ENCODE data around the gene ZFR.
"Not testable (repeated sequence)": the region's sequence is repeated elsewhere in the genome, so short reads cannot be mapped to it uniquely, and the experiment has no call there.

The ZFR gene

DNA sequence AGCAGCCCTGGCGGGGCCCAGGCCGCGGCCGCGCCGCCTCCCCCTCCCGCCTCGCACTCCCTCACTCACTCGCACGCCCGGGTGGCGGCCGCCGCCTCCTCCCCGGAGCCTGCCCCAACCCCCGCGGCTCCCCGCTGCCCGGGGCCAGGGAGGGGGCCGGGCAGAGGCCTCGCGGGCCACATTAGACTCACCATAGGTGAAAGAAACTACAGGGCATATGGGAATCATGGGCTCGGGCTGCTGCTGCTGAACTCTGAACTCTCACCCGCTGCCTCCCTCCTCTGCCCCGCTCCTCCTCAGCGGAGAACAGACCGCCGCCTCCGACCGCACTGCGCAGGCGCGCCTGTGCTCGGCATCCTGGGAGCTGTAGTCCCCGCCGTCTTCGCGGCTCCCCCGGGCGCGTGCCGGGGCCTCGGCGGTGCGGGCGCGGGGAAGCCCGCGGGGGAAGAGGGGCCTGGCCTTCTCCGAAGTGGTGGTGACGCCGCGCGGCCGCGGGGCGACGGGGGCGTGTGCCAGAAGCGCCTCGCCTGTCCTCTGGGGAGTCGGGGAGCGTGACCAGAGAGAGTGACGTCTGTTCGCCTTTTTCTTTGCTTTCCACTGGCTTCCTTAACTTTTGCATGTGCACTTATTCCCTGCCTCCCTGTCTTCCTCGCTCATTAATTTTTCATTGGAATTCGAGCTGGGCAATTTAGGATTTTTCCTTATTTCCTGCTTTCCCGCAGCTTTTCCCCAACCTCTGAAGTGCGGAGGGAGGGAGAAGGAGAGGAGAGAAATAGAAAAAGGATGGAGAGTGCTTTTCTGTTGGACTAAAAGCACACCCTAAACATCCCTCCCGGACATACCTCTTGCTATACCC lies at the start of gene ZFR:
Gene ZFR, minus strand, starts transcription at position 310 of the 856 bp plus-strand sequence. Its CDS starts 82 bp downstream, at position 228.
- DNase-seq = peak; percentile 93

DNA sequence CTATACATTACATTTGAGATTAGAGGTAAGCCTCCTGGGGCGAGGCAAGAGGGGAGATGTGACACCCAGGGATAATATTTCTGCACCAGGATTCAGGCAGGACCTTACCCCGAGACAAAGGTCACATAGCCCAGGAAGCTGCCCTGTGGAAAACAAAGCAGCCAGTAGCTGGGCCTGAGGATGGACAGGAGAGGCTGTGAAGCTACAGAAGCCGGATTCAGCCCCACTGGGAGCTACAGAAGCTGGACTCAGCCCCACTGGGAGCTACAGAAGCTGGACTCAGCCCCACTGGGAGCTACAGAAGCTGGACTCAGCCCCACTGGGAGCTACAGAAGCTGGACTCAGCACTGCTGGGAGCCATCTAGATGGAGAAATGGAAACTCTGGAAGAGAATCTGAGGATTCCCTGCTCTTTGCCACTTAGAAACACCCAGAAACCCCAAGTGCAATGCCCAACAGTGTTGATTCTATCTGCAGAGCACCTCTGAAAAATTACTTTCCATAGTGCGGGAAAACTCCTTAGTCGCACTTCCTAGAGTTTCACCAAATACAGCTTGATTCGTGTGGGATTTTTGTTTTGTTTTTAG lies 46.5 kb upstream of the ZFR start:
- DNase-seq = no peak

DNA sequence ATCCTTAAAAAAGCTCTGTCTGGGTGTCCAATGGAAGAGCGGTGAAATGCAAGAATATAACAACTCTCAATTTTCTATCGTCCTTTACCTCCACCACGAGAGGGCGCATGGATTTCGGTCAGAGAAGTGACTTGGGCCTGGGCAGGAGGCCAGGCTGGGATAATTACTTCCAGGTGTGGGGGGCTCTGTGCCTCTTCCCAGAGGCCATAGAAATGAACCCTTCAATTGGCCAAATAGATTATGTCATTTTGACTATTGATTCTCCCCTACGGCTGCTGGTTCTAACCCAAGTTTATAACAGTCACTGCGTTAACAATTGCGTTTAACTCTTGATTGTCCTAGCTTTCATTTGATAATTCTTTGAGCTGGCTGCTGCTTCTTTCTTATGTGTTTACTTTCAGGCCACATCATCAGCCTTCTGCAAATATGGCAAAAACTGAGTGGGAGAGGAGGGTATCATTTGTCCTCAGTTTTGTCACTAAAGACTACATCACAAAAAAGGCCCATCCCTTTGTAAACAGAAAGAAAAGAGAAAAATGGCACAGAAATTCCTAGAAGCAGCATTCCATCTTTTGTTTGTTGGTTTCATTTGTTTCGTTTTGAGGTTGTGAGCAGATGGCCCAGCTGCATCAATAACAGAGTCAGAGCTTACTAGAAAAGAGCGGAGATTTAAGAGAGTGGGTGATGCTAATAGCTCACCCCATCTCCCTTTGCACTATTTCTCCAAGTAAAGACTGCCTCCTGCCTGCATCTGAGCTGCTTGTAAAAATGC lies 45.4 kb upstream of the ZFR start:
- peak; percentile 80 for DNase-seq

DNA sequence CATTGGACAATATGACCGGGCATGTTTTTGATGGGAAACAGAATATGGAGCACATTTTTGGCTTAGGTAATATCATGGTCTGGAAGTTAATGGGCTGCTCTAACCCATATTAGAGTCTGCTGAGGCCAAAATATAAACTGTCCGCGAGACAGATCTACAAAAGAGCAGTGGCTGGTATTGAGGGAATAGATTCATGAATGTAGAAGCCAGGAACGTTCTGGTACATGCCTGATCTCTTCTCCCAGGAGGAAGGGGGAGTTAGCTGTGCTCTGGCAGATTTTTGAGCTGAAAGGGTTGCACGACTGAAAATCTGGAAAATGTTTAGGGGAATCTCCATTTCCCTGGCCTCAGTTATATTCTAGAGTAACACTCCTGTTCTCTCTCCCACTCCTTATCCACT lies 42.9 kb upstream of the ZFR start:
- DNase-seq = no peak

GRCh38 chr5:32487008-32487407 lies 42.5 kb upstream of the ZFR start:
- no peak for DNase-seq

DNA sequence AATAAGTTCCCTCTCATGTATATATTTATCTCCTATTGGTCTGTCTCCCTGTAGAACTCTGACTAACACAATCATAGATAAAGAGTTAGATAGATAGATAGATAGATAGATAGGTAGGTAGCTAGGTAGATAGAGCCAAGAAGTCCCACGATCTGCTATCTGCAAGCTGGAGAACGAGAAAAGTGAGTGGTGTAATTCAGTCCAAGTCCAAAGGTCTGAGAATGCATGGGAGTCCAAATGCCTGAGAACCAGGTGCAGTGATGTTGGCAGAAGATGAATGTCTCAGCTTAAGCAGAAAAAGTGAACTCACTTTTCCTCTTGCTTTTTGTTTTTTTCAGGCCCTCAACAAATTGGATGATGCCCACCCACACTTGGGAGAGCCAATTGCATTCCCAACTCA lies 37.7 kb upstream of the ZFR start:
- DNase-seq = no peak

DNA sequence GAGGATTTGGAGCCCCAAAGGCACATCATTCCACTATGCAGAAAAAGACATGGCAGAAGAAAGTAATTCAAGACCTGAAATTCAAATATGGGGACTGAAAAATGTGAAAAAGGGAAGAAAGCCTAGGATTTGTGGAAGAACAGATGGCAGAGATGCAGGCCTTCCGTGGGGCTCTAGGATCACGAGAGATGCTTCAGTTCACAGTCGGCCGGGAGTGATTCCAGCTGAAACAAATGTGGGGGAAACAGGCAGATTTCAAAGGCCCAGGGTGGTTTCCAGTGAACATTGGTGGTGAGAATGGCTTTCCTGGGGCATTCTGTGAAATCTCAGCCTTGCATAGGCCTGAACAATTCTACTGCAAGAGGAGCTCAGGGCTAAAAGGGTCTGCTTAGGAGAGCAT lies 34.6 kb upstream of the ZFR start:
- DNase-seq = no peak

DNA sequence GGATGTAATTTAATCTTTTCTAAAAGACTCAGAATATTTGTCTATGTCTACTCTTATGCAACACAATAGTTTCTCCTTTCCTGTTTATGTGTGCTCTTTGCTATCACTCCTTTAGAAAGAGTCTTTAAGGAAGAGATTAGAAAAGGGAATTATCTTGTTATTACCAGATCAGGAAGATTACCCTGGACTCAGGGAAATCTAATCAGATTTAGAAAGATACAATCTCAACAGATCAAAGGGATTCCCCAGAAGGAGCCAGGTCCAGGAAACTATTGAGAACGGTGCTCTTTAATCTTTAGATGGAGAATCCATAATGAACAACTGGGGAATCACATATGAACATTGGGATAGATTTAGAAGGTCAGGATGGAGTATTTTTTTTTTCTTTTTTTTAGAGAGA lies 32.4 kb upstream of the ZFR start:
- no peak for DNase-seq

DNA sequence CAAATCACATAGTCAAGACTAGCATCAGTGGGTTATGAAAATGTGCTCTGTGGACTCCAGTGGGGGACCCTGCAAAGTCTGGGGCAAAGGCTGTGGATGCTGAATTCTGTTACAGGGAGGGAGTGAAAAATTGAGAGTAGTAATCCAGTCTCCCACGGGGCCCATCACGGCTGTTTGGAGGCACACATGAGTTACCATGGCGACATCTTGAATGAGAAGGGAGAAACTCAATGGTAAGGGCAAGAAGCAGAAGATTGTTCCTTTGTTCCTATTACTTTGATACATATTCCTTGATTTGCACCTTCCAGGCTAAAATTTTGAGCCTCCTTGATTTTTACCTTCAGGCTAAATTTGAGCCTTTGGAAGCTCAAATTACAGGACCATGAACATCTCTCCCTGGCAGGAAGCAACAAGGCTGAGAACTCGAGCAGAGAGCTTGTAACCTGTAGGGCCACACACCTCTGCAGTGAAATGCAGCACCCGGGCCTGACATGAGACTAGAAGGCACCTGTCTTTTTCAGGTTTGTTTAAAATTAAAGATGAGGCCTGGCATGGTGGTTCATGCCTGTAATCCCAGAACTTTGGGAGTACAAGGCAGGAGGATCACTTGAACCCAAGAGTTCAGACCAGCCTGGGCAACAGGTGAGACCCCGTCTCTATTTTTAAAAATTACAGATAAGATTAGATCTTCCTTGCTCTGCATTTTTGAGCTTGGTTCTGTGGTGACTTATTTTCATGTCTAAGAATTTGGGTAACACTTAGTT lies 31.0 kb upstream of the ZFR start:
- no peak for DNase-seq

- no peak for DNase-seq
Observed at GRCh38 chr5:32474209-32474854, 29.8 kb upstream of the ZFR start.

DNA sequence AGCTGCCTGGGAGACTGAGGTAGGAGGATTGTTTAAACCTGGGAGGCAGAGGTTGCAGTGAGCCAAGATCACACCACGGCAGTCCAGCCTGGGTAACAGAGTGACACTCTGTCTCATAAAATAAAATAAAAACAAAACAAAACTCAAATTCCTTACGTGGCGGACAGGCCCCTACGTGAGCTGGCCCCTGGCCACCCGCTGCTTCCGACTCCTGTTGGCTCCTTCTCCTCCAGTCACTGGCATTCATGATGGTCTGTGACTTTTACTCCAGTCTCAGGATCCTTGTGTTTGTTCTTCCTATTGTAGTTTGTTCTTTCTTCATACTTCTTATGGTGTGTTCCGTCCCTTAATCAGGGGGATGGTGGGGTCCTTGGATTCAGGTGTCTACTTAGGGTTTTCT lies 28.5 kb upstream of the ZFR start:
- DNase-seq = no peak

GRCh38 chr5:32471784-32472183 lies 27.2 kb upstream of the ZFR start:
- no peak for DNase-seq

DNA sequence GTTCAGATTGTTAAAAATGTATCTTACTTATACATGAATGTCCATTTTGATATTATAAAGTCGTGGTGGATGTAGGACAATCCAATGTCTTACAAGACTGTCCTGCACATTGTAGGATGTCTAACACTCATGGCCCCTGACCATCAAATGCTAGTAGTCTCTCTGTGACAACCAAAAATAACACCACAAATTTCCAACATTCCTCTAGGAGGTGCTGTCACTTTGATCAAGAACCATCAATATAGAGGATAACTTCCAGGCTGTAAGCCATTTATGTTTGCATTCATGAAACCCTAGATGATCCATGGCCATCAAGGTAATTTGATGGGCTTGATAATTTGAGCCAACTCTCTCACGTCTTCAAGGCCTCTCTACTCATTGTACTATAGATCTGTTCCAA lies 20.5 kb upstream of the ZFR start:
- no peak for DNase-seq

- peak; percentile 74 for DNase-seq
Observed at GRCh38 chr5:32462618-32463017, 18.1 kb upstream of the ZFR start.

- DNase-seq = no peak
Observed at GRCh38 chr5:32461441-32462120, 17.0 kb upstream of the ZFR start.

DNA sequence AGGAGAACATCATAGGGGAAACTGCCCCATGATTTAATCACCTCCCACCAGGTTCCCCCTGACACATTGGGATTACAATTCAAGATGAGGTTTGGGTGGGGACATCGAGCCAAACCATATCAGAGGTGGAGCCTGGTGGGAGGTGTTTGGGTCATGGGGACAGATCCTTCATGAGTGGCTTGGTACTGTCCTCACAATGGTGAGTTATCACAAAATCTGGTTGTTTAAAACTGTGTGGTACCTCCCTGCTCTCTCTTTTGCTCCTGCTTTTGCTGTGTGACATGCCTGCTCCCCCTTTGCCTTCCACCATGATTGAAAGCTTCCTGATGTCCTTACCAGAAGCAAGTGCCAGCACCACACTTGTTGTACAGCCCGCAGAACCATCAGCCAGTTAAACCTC lies 16.2 kb upstream of the ZFR start:
- DNase-seq = no peak

DNA sequence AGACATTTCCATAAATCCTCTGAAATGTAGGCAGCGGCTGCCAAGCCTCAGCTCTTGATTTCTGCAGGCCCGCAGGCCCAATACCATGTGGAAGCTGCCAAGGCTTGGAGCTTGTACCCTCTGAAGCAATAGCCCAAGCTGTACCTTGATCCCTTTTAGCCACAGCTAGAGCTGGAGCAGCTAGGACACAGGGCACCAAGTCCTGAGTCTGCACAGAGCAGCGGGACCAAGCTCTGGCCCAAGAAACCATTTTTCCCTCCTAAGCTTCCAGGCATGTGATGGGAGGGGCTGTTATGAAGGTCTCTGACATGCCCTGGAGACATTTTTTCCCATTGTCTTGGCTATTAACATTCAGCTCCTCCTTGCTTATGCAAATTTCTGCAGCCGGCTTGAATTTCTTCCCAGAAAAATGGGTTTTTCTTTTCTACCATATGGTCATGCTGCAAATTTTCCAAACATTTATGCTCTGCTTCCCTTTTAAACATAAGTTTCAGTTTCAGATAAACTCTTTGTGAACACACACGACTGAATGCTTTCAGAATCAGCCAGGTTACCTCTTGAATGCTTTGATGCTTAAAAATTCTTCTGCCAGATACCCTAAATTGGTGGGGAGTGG lies 14.4 kb upstream of the ZFR start:
- DNase-seq = no peak

GRCh38 chr5:32455311-32455710 lies 10.8 kb upstream of the ZFR start:
- no peak for DNase-seq

DNA sequence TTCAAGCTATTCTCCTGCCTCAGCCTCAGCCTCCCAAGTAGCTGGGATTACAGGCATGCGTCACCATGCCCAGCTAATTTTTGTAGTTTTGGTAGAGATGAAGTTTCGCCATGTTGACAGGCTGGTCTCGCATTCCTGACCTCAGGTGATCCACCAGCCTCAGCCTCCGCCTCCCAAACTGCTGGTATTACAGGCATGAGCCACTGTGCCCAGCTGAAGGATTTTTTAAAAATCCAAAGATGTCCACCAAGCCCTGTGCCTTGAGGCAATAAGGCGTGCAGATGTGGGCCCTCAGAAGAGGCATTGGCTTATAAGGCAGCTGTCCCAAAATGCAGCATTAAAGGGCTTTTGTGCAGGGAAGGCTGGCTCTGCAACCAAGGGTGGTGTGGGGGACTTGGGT lies 10.3 kb upstream of the ZFR start:
- DNase-seq = no peak

GRCh38 chr5:32453916-32454315 lies 9.4 kb upstream of the ZFR start:
- no peak for DNase-seq

- DNase-seq = not testable (repeated sequence)
Observed at GRCh38 chr5:32452316-32452715, 7.8 kb upstream of the ZFR start.

GRCh38 chr5:32450952-32451351 lies 6.4 kb upstream of the ZFR start:
- DNase-seq = no peak
